Endothelial cell of umbilical vein (primary cell): ENCODE data around the gene OVOL1. TPM values are rescaled to one million over a fixed set of nuclear protein-coding genes. Genes with fewer than 3 reads are reported as not detected.

Experiments
- BruUV-seq: library from RNA; stranded (reverse); fragments of 400-500 nt; replicated peaks from 2 replicates; lab custom pipeline; 2021; lab: Mats Ljungman, UMichigan
- CTCF ChIA-PET: fragments of 300-600, 350-600 bp; sonication (Branson Sonifier 250); formaldehyde crosslinking; loops from one replicate; lab custom pipeline; 2021; ENCODE audit warnings: antibody characterized with exemption, inconsistent platforms; lab: Charles Lee
- POLR2A ChIA-PET: fragments of 300-600, 350-600 bp; sonication (Branson Sonifier 250); formaldehyde crosslinking; loops from one replicate; lab custom pipeline; 2021; ENCODE audit warnings: antibody characterized with exemption, inconsistent platforms; lab: Charles Lee
- DNase-seq: peaks from one replicate; pipeline ENCODE4 v3.0.0-alpha.2; 2011; ENCODE audit warnings: low read depth, low spot score
- FAIRE-seq: peaks from 2 replicates; lab custom pipeline; 2011; peaks lifted over from hg19 to GRCh38; lab: Jason Lieb, UNC
- H2AFZ ChIP-seq: 2 replicates; pipeline ENCODE4 v1.6.0; 2012; ENCODE audit warnings: low read depth, low read length, control low read depth, inconsistent platforms
- H3K27ac ChIP-seq: 2 replicates; pipeline ENCODE4 v1.5.1; 2011; ENCODE audit warnings: low read depth, mild to moderate bottlenecking, control low read depth, low read length, moderate library complexity; ENCODE audit not compliant: insufficient read depth
- H3K27me3 ChIP-seq, 2 experiments: 2 replicates each; pipeline versions ENCODE4 v1.6.0 to v1.6.1; 2011; ENCODE audit warnings: low read length in 2 of 2, mixed read lengths in 1 of 2; ENCODE audit not compliant: control insufficient read depth in 2 of 2, insufficient read depth in 2 of 2
- H3K36me3 ChIP-seq, 2 experiments: 2 replicates in 1 of 2; 3 replicates in 1 of 2; pipeline ENCODE4 v1.5.1; 2011; ENCODE audit warnings: low read length in 2 of 2, mild to moderate bottlenecking in 1 of 2, moderate library complexity in 1 of 2; ENCODE audit not compliant: control insufficient read depth in 2 of 2, insufficient read depth in 2 of 2; ENCODE audit errors: extremely low read depth in 1 of 2
- H3K4me1 ChIP-seq: 3 replicates; pipeline ENCODE4 v1.5.1; 2011; ENCODE audit warnings: mild to moderate bottlenecking, low read length; ENCODE audit not compliant: control insufficient read depth, insufficient read depth; ENCODE audit errors: extremely low read depth
- H3K4me2 ChIP-seq: 2 replicates; pipeline ENCODE4 v1.6.1; 2011; ENCODE audit warnings: low read length, control low read depth, mixed read lengths; ENCODE audit not compliant: insufficient read depth
- H3K4me3 ChIP-seq, 3 experiments: fragments of 200-600 bp in 1 of 3; sonication (generic), shearing (Covaris generic) in 1 of 3; replicated peaks in 1 of 3; 2 replicates each; pipeline ENCODE4 v1.5.1; 2011 to 2016; ENCODE audit warnings: control low read depth in 3 of 3, low read length in 3 of 3, mild to moderate bottlenecking in 2 of 3, inconsistent platforms in 1 of 3, low read depth in 1 of 3, moderate library complexity in 1 of 3; ENCODE audit not compliant: insufficient read depth in 1 of 3
- H3K79me2 ChIP-seq: 2 replicates; pipeline ENCODE4 v1.6.0; 2012; ENCODE audit warnings: low read length, inconsistent platforms; ENCODE audit not compliant: control insufficient read depth, insufficient read depth
- H3K9ac ChIP-seq: replicated peaks from 2 replicates; pipeline ENCODE3; 2011; ENCODE audit warnings: low read length, control low read depth; ENCODE audit not compliant: insufficient read depth; ENCODE audit errors: extremely low read depth
- H3K9me1 ChIP-seq: replicated peaks from 3 replicates; pipeline ENCODE4 v1.6.0; 2011; ENCODE audit warnings: mild to moderate bottlenecking, low read length; ENCODE audit not compliant: control insufficient read depth, insufficient read depth; ENCODE audit errors: extremely low read depth
- H3K9me3 ChIP-seq: replicated peaks from 2 replicates; pipeline ENCODE4 v1.5.1; 2012; ENCODE audit warnings: low read length, inconsistent platforms; ENCODE audit not compliant: control insufficient read depth, insufficient read depth
- H4K20me1 ChIP-seq: replicated peaks from 2 replicates; pipeline ENCODE3; 2011; ENCODE audit warnings: mild to moderate bottlenecking, low read length; ENCODE audit not compliant: control insufficient read depth, insufficient read depth; ENCODE audit errors: extremely low read depth
- CTCF ChIP-seq, 2 donors: IDR thresholded peaks; 1 replicate in 1 of 2; 2 replicates in 1 of 2; pipeline ENCODE4 v1.5.1; 2011; ENCODE audit warnings: low read length in 2 of 2, mild to moderate bottlenecking in 2 of 2, moderate library complexity in 2 of 2, control low read depth in 1 of 2, inconsistent platforms in 1 of 2, low read depth in 1 of 2; ENCODE audit not compliant: insufficient read depth in 1 of 2; ENCODE audit errors: extremely low read depth in 1 of 2
- EZH2 ChIP-seq: IDR thresholded peaks from 2 replicates; pipeline ENCODE4 v1.6.1; 2012; ENCODE audit warnings: borderline replicate concordance, low read depth, mild to moderate bottlenecking, moderate library complexity, low read length, inconsistent platforms; ENCODE audit not compliant: severe bottlenecking
- FOS ChIP-seq: IDR thresholded peaks from 2 replicates; pipeline ENCODE4 v1.6.1; 2011; ENCODE audit warnings: mild to moderate bottlenecking, low read length, moderate library complexity, borderline replicate concordance; ENCODE audit not compliant: insufficient read depth
- GATA2 ChIP-seq: IDR thresholded peaks from 2 replicates; pipeline ENCODE4 v1.7.0; 2011; ENCODE audit warnings: low read depth, mild to moderate bottlenecking, moderate library complexity, mixed read lengths, low read length; ENCODE audit not compliant: insufficient read length, insufficient read depth
- JUN ChIP-seq: IDR thresholded peaks from 2 replicates; pipeline ENCODE4 v1.6.1; 2011; ENCODE audit warnings: borderline replicate concordance, low read depth; ENCODE audit not compliant: insufficient read length, insufficient read depth
- MAX ChIP-seq: IDR thresholded peaks from 2 replicates; pipeline ENCODE4 v1.6.1; 2011; ENCODE audit not compliant: insufficient read depth, insufficient read length
- MYC ChIP-seq: IDR thresholded peaks from one replicate; pipeline ENCODE4 v1.6.1; 2011; ENCODE audit warnings: mild to moderate bottlenecking, low read depth, low read length
- POLR2A ChIP-seq: IDR thresholded peaks from 2 replicates; pipeline ENCODE4 v1.6.1; 2012; ENCODE audit warnings: low read depth, mild to moderate bottlenecking, control low read depth, low read length
- POLR2AphosphoS5 ChIP-seq: IDR thresholded peaks from 2 replicates; pipeline ENCODE4 v1.6.1; 2012; ENCODE audit warnings: low read depth, mild to moderate bottlenecking, control low read depth, low read length, moderate library complexity; ENCODE audit not compliant: insufficient read depth
- dilution Hi-C: fragments of 300-500 bp; cut with MboI; formaldehyde crosslinking; loops from one replicate; pipeline ENCODE4 v1.15.0; 2019; ENCODE audit warnings: low sequenced_read_pairs; ENCODE audit not compliant: extremely low pct_ligation_motif_present
- intact Hi-C: fragments of 100-400 bp; cut with micrococcal nuclease; formaldehyde crosslinking; loops from one replicate; pipeline ENCODE4 v1.10.0; 2022
- polyA plus RNA-seq, 4 experiments: library from polyadenylated mRNA; depleted of rRNA in 3 of 4; stranded (reverse) in 3 of 4; unstranded in 1 of 4; fragments of >200 nt; gene quantifications; 2 replicates each; pipeline versions ENCODE4 v1.2.1 to v1.2.3, GENCODE V29; 2011 to 2012; ENCODE audit warnings: missing spikeins in 1 of 4
- total RNA-seq: library from RNA; stranded (reverse); gene quantifications from 2 replicates; pipeline ENCODE4 v1.2.3, GENCODE V29; 2021

The OVOL1 gene
- total and polyA plus RNA-seq, 2 donors (not counting 3 experiments of a cell fraction or from before 2014, with no cell fraction given), result not detected

- dilution Hi-C loops, result no loop called here
- intact Hi-C loops, result no loop called here
- H2AFZ ChIP-seq, result no peak overlapping the region
- no peaks in the 10 kb centered on the region for H3K9me1 ChIP-seq
- POLR2A ChIA-PET, result no interaction called here
- no TSS peak for BruUV-seq
- no peak for FAIRE-seq
- no peaks in the 10 kb centered on the region for H3K9me3 ChIP-seq
- H3K27me3 ChIP-seq, result peaks cover 10% of the 10 kb centered on the region in 2 experiments
- no peak for DNase-seq
- H3K9ac ChIP-seq, result no peak overlapping the region
- CTCF ChIA-PET, result interaction anchor here (0.8 to 1.0 kb wide), 2 partner anchors 17 to 30 kb away, joined by 3 to 4 read pairs; no protein-coding TSS in a partner anchor
- no peaks in the 10 kb centered on the region for H3K36me3 ChIP-seq
- no peaks in the 10 kb centered on the region for H3K4me1 ChIP-seq
- TF ChIP-seq MAX, result no peak
- no peak for TF ChIP-seq CTCF (IDR thresholded peaks at IDR 0.05; ENCODE audit: extremely low read depth in 1 of 2, insufficient read depth in 1 of 2, low read depth in 1 of 2, low read length in 2 of 2)
- TF ChIP-seq GATA2, result no peak
- no peak for TF ChIP-seq POLR2AphosphoS5
- no peak for TF ChIP-seq FOS
- TF ChIP-seq MYC, result no peak
- no peak for TF ChIP-seq POLR2A
- TF ChIP-seq EZH2, result no peak
- no peak for TF ChIP-seq JUN
- H4K20me1 ChIP-seq, result no peaks in the 10 kb centered on the region
- H3K4me3 ChIP-seq, result no peak overlapping the region
- no peak overlapping the region for H3K4me2 ChIP-seq
- H3K27ac ChIP-seq, result no peak overlapping the region
- no peaks in the 10 kb centered on the region for H3K79me2 ChIP-seq
Measured at GRCh38 chr11:65810046-65810868, 23.4 kb downstream of the OVOL1 start.
